Subcutaneous adipose tissue (tissue), 4 donors: ENCODE measurements around the gene LRRC59. TPM values are rescaled to one million over a fixed set of nuclear protein-coding genes. Genes with fewer than 3 reads are reported as not detected.

Experiments used
- CTCF ChIP-seq: fragments of 450-650 bp; IDR thresholded peaks from one replicate; pipeline ENCODE4 v1.5.1; 2016; ENCODE audit warnings: low read depth, mild to moderate bottlenecking, control low read depth, antibody characterized with exemption, moderate library complexity
- total RNA-seq, 4 donors: library from RNA; depleted of rRNA; stranded (reverse); fragments of >200 nt; gene quantifications; one replicate each; pipeline ENCODE4 v1.1.0, GENCODE V29; 2016

LRRC59 gene
- total RNA-seq, 4 donors from 2014 or later: 36.5 to 91.5 (median 38.2) TPM

- no peak for TF ChIP-seq CTCF
Observed at GRCh38 chr17:50361561-50362480, 35.5 kb downstream of the LRRC59 start.

- TF ChIP-seq CTCF: no peak
Observed at GRCh38 chr17:50360486-50361115, 36.7 kb downstream of the LRRC59 start.

- TF ChIP-seq CTCF: no peak
Observed at GRCh38 chr17:50359998-50360461, 37.3 kb downstream of the LRRC59 start.

- no peak for TF ChIP-seq CTCF
Observed at GRCh38 chr17:50359005-50359699, 38.2 kb downstream of the LRRC59 start.

GRCh38 chr17:50358177-50358576 is 39.1 kb downstream of the LRRC59 start:
- no peak for TF ChIP-seq CTCF

- TF ChIP-seq CTCF: no peak
Observed at GRCh38 chr17:50356892-50357510, 40.3 kb downstream of the LRRC59 start.

- no peak for TF ChIP-seq CTCF
Observed at GRCh38 chr17:50356418-50356817, 40.9 kb downstream of the LRRC59 start.
